GM18526 (cell line): ENCODE results near the gene PPM1L.

ENCODE experiments used
- POLR2A ChIP-seq: IDR thresholded peaks from 3 replicates; pipeline ENCODE4 v1.6.1; 2011; ENCODE audit not compliant: insufficient read length; ENCODE audit errors: extremely low read depth

The PPM1L gene

GRCh38 chr3:161049683-161050248, 293.7 kb downstream of the PPM1L start:
- TF ChIP-seq POLR2A, result no peak

GRCh38 chr3:161050935-161051334, 294.9 kb downstream of the PPM1L start:
- TF ChIP-seq POLR2A, result no peak

GRCh38 chr3:161051856-161052255, 295.8 kb downstream of the PPM1L start:
- TF ChIP-seq POLR2A, result no peak

- TF ChIP-seq POLR2A, result no peak
Measured at GRCh38 chr3:161054860-161055604, 299.0 kb downstream of the PPM1L start.

- no peak for TF ChIP-seq POLR2A
Measured at GRCh38 chr3:161064413-161064812, 308.4 kb downstream of the PPM1L start.

- TF ChIP-seq POLR2A, result no peak
Measured at GRCh38 chr3:161066930-161067329, 310.9 kb downstream of the PPM1L start.

- TF ChIP-seq POLR2A, result no peak
Measured at GRCh38 chr3:161067335-161067734, 311.3 kb downstream of the PPM1L start.

- no peak for TF ChIP-seq POLR2A
Measured at GRCh38 chr3:161069511-161070251, 313.6 kb downstream of the PPM1L start.

GRCh38 chr3:161070252-161070930, 314.4 kb downstream of the PPM1L start:
- TF ChIP-seq POLR2A, result no peak

- no peak for TF ChIP-seq POLR2A
Measured at GRCh38 chr3:161070980-161071663, 315.1 kb downstream of the PPM1L start.

GRCh38 chr3:161072211-161072621, 316.2 kb downstream of the PPM1L start:
- no peak for TF ChIP-seq POLR2A

GRCh38 chr3:161072751-161073150, 316.7 kb downstream of the PPM1L start:
- no peak for TF ChIP-seq POLR2A

- no peak for TF ChIP-seq POLR2A
Measured at GRCh38 chr3:161073181-161073580, 317.1 kb downstream of the PPM1L start.

- no peak for TF ChIP-seq POLR2A
Measured at GRCh38 chr3:161081633-161082032, 325.6 kb downstream of the PPM1L start.

GRCh38 chr3:161082063-161082462, 326.0 kb downstream of the PPM1L start:
- TF ChIP-seq POLR2A, result no peak
